Dendritic cell treated with granulocyte-macrophage colony-stimulating factor and Interleukin-4, amounts not matched to agents 40 ng/mL and 50 ng/mL, for 4 days (primary cell): Measurements from ENCODE around the gene TEX2.
"Not testable (repeated sequence)": the region's sequence is repeated elsewhere in the genome, so short reads cannot be mapped to it uniquely, and the experiment has no call there.

Experiments used
- H3K27ac Mint-ChIP-seq: one replicate; pipeline ENCODE4 v1.8.0; 2022; ENCODE audit warnings: mild to moderate bottlenecking, mixed read lengths
- H3K27me3 Mint-ChIP-seq: one replicate; pipeline ENCODE4 v1.8.0; 2022; ENCODE audit warnings: mild to moderate bottlenecking, mixed read lengths
- H3K36me3 Mint-ChIP-seq: one replicate; pipeline ENCODE4 v1.8.0; 2022; ENCODE audit warnings: low read depth, mixed read lengths
- H3K4me1 Mint-ChIP-seq: one replicate; pipeline ENCODE4 v1.8.0; 2022; ENCODE audit warnings: low read depth, mixed read lengths
- H3K4me3 Mint-ChIP-seq: one replicate; pipeline ENCODE4 v1.8.0; 2022; ENCODE audit warnings: mild to moderate bottlenecking, moderate library complexity, mixed read lengths
- H3K9me3 Mint-ChIP-seq: one replicate; pipeline ENCODE4 v1.8.0; 2022; ENCODE audit warnings: mixed read lengths
- intact Hi-C: fragments of 100-400 bp; cut with micrococcal nuclease; formaldehyde crosslinking; loops from one replicate; pipeline ENCODE4 v1.15.0; 2022

TEX2 gene

DNA sequence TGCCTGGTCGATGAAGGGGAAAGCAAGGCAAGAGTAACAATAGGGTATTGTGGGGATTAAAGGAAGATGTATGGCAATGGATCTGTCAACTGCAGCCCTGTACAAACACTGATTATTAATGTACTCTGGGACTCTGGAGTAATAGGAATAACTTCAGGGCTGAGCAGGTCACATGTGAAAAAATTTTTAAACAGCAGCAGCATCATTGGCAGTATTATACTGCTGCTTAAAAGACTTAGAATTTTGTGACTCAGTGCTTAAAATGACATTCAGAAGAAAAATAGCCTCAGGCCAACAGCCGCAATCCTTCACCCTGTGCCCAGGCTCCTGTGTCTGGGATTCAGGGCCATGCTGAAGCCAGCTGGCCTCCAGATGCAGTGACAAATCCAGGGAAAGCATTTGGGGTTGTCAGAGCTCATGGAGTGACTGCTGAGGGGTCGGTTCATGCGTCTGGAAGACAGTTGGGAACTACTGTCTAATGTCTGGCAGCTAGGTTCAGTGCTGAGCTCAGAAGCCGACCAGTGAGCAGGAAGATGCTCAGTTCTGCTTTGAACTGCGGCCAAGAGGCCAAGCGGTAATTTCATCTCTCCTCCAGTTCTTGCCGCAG is 22.2 kb downstream of the TEX2 start:
- Mint-ChIP-seq H3K4me3 (no peak overlapping the region), H3K9me3 (no peaks in the 10 kb centered on the region), H3K27ac (peak overlapping the region; percentile 45), H3K4me1 (peaks cover 33% of the 10 kb centered on the region), H3K36me3 (no peaks in the 10 kb centered on the region), H3K27me3 (no peaks in the 10 kb centered on the region)
- intact Hi-C loops, result no loop called here

DNA sequence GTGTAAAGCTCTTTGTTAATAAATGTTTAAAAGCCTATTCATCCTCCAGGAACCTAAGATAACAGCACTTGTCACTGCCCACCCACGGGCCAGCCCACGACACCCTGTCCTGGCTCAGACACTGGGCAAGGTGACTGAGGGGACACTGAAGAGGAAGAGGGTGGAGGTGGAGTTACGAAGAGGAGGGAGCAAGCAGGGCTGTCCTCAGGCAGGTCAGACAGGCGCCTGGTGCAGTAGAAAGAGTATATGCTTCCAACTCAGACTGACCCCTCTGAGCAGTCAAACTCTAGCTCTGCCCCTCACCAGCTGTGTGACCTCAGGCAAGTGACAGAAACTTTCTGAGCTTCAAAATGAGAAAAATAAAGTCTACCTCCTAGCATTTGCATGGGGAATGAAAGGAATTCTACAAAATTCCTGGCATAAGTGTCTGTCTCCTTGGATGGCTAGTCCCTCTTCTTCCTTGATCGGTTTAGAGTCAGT is 22.8 kb downstream of the TEX2 start:
- intact Hi-C loops, result no loop called here
- H3K4me1 Mint-ChIP-seq, result peaks cover 33% of the 10 kb centered on the region
- no peak overlapping the region for H3K4me3 Mint-ChIP-seq
- no peaks in the 10 kb centered on the region for H3K36me3 Mint-ChIP-seq
- H3K27ac Mint-ChIP-seq, result peak overlapping the region; percentile 26
- no peaks in the 10 kb centered on the region for H3K27me3 Mint-ChIP-seq
- no peaks in the 10 kb centered on the region for H3K9me3 Mint-ChIP-seq

DNA sequence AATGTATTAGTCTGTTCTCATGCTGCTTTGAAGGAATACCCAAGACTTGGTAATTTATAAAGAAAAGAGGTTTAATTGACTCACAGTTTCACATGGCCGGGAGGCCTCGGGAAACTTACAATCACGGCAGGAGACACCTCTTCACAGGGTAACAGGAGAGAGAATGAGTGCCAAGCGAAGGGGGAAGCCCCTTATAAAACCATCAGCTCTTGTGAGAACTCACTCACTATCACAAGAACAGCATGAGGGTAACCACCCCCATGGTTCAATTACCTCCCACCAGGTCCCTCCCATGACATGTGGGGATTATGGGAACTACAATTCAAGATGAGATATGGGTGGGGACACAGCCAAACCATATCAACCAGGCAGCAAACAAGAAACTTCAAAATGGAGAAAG is 24.6 kb downstream of the TEX2 start:
- intact Hi-C loops, result not testable (repeated sequence)

DNA sequence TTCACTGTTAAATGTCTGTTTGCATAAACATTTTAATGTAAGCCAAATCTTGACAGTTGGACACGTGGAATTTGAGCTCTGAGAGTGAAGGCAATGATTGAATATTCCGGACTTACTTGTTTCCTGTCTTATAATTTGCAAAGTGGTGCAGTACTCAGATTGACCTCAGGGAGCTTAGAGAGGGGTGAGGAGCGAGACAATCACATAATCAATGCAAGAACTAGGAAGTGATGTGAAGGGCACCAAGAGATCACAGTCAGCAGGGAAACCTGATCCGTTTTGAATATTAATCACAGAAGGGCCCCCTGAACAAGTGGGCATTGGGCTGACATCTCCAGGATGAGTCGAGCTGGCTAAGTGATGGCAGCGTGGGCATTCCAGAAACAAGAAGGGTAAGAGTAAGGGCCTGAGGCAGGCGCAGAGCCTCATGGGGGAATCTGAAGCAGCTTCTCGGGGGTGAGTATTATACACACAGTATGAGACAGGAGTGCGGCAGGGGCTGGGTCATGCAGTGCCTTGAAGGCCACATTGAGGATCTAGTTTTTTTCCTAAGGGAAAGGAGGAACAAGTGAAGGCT is 26.1 kb downstream of the TEX2 start:
- peaks cover 33% of the 10 kb centered on the region for H3K4me1 Mint-ChIP-seq
- no peak overlapping the region for H3K27ac Mint-ChIP-seq
- peaks cover 5% of the 10 kb centered on the region for H3K36me3 Mint-ChIP-seq
- intact Hi-C loops, result no loop called here
- no peak overlapping the region for H3K4me3 Mint-ChIP-seq
- H3K27me3 Mint-ChIP-seq, result no peaks in the 10 kb centered on the region
- H3K9me3 Mint-ChIP-seq, result no peaks in the 10 kb centered on the region

More for the DNA sequence above, 24.6 kb downstream of the TEX2 start:
- H3K9me3 Mint-ChIP-seq, H3K27me3 Mint-ChIP-seq, H3K27ac Mint-ChIP-seq, H3K36me3 Mint-ChIP-seq, H3K4me3 Mint-ChIP-seq: not testable (repeated sequence)
- peaks cover 33% of the 10 kb centered on the region for H3K4me1 Mint-ChIP-seq

DNA sequence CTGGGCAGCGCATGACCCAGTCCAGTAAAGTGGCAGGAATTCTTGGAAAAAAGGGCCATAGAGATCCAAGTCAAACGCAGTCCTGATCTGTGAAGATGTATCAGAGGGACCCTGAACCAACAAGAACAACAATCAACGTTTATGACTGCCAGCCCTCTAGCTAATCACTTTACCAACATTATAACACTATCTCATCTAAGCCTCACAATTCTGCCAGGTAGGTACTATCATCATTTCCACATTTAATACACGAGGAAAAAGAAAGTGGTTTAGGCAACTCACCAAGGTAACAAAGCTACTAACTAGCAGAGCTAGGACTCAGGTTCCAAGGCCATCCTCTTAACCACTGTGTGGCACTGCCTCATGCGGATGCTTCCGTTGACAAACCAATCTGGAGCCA is 28.1 kb downstream of the TEX2 start:
- Mint-ChIP-seq H3K36me3 (peaks cover 5% of the 10 kb centered on the region), H3K9me3 (no peaks in the 10 kb centered on the region), H3K4me3 (no peak overlapping the region), H3K27ac (no peak overlapping the region), H3K4me1 (peaks cover 33% of the 10 kb centered on the region), H3K27me3 (no peaks in the 10 kb centered on the region)
- intact Hi-C loops, result no loop called here

DNA sequence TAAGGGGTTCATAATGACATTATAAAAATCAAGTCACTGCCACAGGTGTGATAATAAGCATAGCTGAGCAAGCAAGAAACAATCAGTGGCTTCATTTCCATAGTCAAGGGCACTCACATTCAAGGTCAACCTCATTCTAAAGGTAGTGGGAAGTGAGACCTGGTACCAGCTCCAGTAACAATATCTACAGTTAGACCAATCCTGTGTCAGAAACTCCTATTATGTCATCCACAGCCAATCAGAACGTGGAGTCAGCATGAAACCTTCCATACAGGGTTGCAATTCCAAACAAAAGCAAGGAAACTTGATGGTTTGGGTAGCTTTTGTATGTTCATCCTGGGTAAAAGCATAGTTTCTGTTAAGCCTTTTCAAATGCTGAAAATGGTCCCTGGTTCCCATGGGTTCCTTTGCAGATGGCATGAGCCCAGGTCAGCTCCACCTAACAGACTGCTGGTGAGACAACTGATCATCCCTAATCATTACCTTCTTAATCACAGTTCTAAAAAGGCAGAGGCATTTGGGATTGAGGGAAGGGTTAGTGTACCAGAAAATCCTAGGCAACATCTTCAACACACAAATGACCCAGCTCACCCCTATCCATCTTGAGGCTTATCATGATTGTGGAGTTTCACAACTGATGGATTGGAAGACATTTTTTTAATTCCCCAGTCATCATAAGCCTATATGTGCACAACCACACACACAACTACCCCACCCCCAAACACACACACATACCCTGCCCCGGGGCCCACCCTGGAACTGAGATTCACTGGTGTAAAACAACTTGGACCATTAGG is 30.4 kb downstream of the TEX2 start:
- Mint-ChIP-seq H3K9me3 (no peaks in the 10 kb centered on the region), H3K4me1 (peaks cover 25% of the 10 kb centered on the region), H3K27me3 (no peaks in the 10 kb centered on the region), H3K27ac (no peak overlapping the region), H3K36me3 (peaks cover 5% of the 10 kb centered on the region), H3K4me3 (no peak overlapping the region)
- intact Hi-C loops, result no loop called here

DNA sequence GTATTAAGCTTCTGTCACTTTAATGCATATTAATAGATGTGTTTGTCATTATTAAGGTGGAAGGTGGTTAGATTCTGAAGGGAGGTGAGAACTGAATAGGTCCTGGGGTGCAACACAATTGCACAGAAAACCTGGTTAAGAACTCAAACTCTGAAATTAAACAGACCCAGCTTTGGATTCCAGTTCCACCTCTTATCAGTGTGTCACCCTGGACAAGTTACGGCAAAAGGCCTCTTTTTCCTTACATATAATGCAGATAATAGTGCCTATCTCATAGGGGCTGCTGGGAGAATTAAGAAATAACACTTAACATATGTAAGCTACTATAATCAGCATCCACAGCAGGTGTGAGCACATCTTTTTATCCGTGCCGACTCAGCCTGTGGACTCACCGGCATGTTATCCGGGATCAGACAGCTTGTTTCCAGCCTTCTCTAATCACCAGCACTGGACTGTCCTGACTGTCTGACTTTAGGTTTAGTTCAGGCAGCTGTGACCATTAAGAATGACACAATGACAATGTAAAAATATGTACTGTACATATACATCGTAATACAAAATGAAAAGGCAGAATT is 31.4 kb downstream of the TEX2 start:
- Mint-ChIP-seq H3K27ac (no peak overlapping the region), H3K27me3 (no peaks in the 10 kb centered on the region), H3K4me3 (no peak overlapping the region), H3K9me3 (no peaks in the 10 kb centered on the region), H3K4me1 (peaks cover 17% of the 10 kb centered on the region), H3K36me3 (peaks cover 5% of the 10 kb centered on the region)
- intact Hi-C loops, result no loop called here

DNA sequence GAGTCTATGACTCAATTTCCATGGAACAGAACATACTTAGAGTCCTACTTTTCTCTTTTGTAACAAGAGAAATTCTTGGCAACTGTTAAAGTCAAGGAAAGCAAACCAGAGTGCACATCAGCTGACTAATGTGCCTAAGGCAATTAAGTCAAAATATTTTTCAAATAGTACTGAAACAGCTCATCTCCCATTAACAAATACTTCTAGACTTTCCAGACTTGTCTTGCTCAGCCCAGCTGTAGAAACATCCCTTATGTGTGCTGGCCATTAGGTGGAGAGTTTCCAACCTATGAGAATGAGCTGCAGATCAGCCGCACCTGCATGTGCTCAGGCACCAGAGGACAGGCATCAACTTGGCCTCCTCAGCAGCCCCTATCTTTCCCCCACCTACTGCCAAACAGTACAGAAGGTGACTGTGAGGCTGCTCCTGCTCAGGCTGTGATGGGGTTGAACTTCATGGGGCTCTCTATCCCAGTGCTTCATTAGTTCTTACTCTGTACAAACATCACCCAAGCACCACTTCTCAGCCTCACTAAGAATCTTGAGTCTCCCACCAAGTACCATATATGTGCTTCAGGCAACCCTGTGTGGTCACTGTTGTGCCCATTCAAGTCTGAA is 32.2 kb downstream of the TEX2 start:
- Mint-ChIP-seq H3K27ac (no peak overlapping the region), H3K4me1 (peaks cover 17% of the 10 kb centered on the region), H3K36me3 (peaks cover 5% of the 10 kb centered on the region), H3K4me3 (no peak overlapping the region), H3K9me3 (no peaks in the 10 kb centered on the region), H3K27me3 (no peaks in the 10 kb centered on the region)
- intact Hi-C loops, result no loop called here

DNA sequence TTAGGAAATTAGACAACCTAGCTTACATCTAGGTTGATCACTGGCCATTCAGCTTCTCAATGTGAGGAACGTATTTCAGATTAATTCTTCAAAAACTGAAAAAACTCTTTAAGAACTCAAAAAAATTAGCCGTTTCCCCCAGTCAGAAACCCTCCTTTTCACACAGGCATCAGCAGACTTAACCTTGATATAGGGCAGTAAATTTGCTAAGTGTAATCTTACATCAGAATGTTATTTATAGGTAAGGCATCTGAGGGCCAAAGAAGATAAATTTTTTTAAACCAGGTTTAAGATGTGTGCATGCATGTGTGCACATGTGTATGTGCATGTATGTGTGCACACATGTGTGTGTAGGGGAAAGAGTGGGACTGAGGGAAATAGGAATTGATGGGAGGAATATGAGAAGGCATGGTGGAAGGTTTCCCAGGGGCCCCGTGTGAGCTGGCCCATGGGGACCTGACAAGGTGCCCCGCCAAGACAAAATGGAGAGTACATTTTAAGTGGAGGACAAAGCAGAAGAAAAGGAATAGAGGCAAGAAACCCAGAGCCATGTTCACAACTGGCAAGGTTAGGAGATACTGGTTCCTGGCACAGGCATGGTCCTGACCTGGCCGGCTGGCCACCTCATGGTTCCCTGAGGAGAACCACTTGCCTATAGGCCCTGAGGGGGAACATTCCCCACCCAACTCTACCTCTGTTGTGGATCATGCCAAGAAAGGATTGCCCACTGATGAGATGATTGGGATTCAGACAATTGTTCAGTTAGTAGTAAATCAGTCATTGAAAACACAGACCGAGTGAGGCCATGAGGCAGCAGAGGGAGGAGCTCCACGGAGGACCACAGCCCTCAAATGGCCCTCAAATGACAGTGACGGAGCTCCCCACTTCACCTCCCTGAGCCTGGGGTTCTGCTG is 33.0 kb downstream of the TEX2 start:
- no peak overlapping the region for H3K27ac Mint-ChIP-seq
- intact Hi-C loops, result no loop called here
- peaks cover 5% of the 10 kb centered on the region for H3K36me3 Mint-ChIP-seq
- peaks cover 17% of the 10 kb centered on the region for H3K4me1 Mint-ChIP-seq
- no peaks in the 10 kb centered on the region for H3K9me3 Mint-ChIP-seq
- H3K27me3 Mint-ChIP-seq, result no peaks in the 10 kb centered on the region
- H3K4me3 Mint-ChIP-seq, result no peak overlapping the region

DNA sequence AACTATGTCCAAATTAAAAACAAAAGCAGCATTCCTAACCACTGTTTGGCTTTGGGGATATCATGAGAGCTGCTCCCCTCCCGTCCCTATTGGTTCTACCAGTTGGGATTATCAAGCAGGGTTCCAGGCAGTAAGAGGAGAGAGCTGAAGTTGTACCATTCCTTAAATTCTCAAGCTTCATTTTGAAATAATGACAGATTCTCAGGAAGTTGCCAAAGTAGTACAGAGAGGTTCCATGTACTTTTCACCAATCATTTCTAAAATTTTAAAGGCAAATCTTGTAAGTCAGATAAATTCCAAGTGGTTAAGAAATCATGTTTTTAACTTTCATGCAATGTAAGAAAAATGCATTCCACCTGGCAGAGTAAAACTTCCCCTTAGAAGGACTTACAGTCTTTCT is 36.9 kb downstream of the TEX2 start:
- intact Hi-C loops, result no loop called here
- no peaks in the 10 kb centered on the region for H3K36me3 Mint-ChIP-seq

DNA sequence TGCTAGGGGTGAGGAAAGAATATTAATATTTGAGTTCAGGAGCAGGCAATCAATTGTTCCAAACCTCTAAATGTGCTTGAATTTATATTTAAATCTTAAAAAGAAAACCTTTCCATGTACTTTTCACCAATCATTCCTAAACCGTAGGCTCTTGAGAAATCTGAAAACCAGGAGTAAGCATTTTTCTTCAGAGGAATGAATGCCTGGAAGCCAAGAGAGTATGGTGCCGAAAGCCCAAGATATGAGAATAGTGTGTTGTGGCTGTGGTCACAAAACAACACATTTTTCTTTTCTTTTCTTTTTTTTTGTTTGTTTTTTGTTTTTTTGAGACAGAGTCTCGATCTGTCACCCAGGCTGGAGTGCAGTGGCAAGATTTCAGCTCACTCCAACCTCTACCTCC is 37.6 kb downstream of the TEX2 start:
- no peaks in the 10 kb centered on the region for H3K9me3 Mint-ChIP-seq
- H3K36me3 Mint-ChIP-seq, result no peaks in the 10 kb centered on the region
- H3K27ac Mint-ChIP-seq, result no peak overlapping the region
- no peaks in the 10 kb centered on the region for H3K27me3 Mint-ChIP-seq
- H3K4me3 Mint-ChIP-seq, result no peak overlapping the region
- peaks cover 21% of the 10 kb centered on the region for H3K4me1 Mint-ChIP-seq
- intact Hi-C loops, result no loop called here

More for the DNA sequence above, 36.9 kb downstream of the TEX2 start:
- H3K27me3 Mint-ChIP-seq, result no peaks in the 10 kb centered on the region
- H3K27ac Mint-ChIP-seq, result no peak overlapping the region
- H3K4me3 Mint-ChIP-seq, result no peak overlapping the region
- H3K9me3 Mint-ChIP-seq, result no peaks in the 10 kb centered on the region
- H3K4me1 Mint-ChIP-seq, result peaks cover 24% of the 10 kb centered on the region

DNA sequence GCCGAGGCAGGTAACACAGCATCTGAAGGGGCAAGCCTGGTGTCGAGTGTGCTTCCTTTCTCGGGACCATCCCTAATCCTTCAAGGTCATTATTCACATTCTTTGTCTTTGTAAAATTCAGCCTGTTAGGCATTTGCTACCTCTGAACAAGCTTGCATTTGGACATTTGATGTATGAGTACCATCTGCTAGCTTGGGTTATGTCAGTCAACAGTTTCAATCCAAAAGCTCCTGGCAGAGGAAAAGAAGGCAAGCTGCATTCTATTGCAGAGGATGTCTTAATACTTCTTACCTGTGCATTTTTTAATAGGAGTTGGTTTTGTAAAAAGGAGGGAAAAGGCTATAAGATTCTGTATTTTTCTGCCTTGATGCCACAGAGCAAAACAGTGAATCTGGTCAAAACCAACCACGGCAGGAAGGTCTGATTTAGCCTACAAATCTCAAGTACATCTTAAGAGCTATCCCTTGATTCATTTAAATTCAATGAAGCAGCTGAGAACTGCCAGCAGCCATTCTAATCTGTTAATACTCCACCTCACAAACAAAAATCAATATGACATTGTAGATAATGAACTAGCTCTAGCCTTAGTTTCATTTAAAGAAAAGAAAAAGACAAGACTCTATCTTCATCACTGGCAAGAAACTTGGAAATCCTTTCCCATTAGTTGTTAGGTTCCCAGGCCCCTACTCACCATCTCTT is 39.0 kb downstream of the TEX2 start:
- no peaks in the 10 kb centered on the region for H3K9me3 Mint-ChIP-seq
- no peaks in the 10 kb centered on the region for H3K36me3 Mint-ChIP-seq
- no peak overlapping the region for H3K27ac Mint-ChIP-seq
- H3K4me3 Mint-ChIP-seq, result no peak overlapping the region
- intact Hi-C loops, result no loop called here
- peaks cover 23% of the 10 kb centered on the region for H3K4me1 Mint-ChIP-seq
- H3K27me3 Mint-ChIP-seq, result no peaks in the 10 kb centered on the region

DNA sequence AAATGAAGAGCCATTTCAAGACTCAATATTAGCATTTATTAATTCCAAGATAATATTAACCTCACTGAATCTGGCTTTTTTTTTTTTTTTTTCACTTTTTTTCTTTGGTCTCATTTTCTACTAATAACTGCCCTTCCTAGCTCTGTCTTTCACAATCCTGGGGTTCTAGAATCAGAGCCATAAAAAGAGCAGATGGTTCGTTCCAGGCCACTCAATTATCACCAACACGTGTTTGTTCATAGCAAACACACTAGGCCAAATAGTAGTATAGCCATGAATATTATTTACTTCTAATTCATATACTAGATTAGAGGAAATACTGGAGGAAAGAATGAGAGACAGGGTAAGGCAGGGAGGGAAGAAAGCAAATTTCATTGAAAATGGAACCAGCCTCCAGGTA is 39.8 kb downstream of the TEX2 start:
- H3K9me3 Mint-ChIP-seq, result no peaks in the 10 kb centered on the region
- H3K4me3 Mint-ChIP-seq, result no peak overlapping the region
- H3K27me3 Mint-ChIP-seq, result no peaks in the 10 kb centered on the region
- H3K27ac Mint-ChIP-seq, result no peak overlapping the region
- intact Hi-C loops, result no loop called here
- peaks cover 30% of the 10 kb centered on the region for H3K4me1 Mint-ChIP-seq
- no peaks in the 10 kb centered on the region for H3K36me3 Mint-ChIP-seq
